ENCODE results near the gene EEIG2.

Gene EEIG2

DNA sequence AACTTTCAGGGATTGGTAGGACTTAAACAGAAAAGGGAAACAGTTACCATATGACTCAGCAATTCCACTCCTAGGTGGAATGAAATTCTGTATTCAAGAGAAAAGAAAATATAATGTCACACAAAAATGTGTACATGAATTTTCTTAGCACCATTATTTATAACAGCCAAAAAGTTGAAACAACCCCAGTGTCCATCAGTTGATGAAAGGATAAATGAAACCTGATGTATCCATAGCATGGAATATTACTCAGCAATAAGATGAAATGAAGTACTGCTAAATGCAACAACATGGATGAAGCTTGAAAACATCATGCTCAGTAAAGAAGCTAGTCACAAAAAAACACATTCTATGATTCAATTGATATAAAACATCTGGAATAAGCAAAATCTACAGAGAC is 15.5 kb downstream of the EEIG2 start:
- DNase-seq (ENCODE audit: low read depth in 2 of 3, low spot score in 2 of 3): no peak

DNA sequence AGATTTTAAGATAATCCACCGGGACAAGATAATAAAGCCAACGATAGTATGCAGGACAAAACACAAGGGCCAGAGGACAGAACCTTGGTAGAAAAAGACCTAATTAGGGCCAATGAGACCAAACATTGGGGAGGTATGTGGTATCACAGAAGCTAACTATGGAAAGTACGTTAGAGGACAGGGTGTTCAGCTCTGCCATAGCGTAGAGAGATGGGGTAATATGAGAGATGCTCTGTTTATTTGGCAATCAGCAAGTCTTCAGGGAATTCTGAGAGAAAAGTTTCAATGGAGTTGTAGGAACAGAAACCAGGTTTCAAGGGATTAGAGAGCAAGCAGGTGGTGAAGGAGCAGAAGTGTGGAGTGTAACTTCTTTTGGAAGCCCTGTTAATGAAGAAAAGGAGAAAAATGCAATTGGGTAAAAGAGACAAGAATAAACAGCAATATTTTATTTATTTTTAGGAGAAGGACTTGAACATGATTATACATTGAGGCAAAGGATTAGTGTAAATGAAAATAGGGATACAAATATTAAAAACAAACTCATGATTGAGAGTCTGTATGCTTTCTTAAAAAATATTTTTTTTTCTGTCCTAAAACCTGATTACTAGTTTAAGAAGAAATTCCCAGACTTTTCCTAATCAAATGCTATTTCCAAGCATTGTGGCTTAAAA is 24.0 kb downstream of the EEIG2 start:
- DNase-seq (ENCODE audit: low read depth in 2 of 3, low spot score in 2 of 3): no peak

DNA sequence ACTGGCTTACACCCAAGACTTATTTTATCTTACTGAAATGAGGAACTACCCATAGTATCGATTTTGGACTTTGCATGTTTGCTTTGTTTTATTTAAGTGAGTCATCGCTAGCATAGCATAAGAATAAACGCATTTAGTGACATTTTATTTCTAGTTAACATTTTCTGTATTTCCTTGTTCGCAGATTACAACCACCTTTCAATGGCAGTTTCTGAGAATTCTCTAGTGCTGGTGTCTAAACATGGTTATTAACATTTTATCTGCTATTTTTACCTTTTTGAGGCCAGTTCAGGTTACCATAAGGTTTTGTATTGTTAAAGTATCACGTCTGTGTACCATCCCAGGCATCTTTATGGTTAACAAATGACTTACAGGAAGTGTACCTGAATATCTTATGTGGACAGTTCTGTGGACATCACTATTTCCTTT is 24.5 kb downstream of the EEIG2 start:
- no peak for DNase-seq (ENCODE audit: low read depth in 2 of 3, low spot score in 2 of 3)

DNA sequence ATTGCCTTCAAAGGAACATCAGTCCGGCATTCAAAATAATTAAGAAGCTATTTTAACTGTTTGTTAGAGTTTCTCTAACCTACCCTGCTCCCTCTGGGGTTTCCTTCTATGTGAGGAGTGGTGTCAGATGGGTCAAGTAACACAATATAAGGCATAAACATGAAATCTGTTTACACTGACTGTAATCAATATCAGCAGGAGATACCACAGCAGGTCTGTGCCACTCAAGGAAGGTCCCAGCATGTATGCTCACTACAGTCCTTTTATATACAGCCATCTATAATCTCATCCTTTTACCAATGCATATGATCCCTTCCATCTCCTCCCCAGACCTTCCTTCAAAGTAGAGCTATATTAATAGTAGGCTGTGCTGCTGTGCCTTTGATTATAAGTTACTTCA is 25.4 kb downstream of the EEIG2 start:
- DNase-seq (ENCODE audit: low read depth in 2 of 3, low spot score in 2 of 3): no peak

DNA sequence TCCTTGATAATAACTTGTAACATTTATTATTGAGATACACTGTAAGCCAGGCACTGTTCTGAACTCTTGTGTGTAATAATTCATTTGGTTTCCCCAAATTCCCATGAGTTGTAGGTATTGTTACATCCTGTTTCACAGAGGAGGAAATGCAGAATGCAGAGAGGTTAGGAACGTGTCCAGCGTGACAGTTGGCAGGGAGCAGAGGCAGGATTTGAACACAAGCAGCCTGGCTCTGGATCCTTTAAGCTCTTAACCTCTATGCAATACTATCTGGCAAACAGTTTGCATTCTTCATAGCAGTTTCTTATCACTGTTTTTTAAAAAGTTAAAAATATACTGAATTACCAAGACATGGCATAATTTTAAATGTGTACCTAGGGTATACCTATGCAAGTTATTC is 30.5 kb downstream of the EEIG2 start:
- DNase-seq (ENCODE audit: low read depth in 2 of 3, low spot score in 2 of 3): no peak

DNA sequence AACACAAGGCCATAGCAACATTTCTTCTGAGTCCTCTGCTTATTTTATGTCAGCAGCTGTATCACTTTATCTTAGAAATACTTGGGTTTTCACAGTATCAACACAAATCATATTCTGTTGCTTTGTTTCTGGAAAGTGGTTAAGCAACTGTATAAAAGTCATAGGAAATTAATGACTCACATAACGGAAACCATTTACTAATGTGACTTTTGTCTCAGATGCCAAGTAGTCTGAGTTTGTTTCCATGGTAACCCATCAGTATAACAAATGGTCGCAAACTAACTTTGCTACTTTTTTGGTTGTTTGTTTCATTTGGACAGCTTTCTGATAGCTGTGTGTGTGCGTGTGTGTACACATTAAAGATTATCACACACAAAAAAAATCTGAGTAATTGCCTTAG is 31.1 kb downstream of the EEIG2 start:
- no peak for DNase-seq (ENCODE audit: low read depth in 2 of 3, low spot score in 2 of 3)

DNA sequence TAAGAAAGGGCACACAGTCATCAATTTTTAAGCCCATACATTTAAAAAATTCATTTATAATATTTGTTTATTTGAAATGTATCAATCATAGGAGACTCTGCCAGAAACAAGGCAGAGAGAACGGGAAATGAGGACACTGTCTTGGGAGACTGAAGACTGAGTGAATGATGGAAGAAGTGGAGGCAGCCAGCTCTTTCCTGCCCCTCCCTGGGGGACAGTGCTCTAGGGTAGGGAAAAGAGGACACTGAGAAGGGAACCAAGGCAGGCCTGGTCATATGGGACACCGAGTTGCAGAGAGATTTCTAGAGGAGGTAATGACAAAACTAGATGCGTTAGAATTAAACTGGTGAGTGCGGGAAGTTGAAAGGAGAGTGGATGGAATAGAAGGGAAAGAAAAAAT is 31.6 kb downstream of the EEIG2 start:
- no peak for DNase-seq (ENCODE audit: low read depth in 2 of 3, low spot score in 2 of 3)

DNA sequence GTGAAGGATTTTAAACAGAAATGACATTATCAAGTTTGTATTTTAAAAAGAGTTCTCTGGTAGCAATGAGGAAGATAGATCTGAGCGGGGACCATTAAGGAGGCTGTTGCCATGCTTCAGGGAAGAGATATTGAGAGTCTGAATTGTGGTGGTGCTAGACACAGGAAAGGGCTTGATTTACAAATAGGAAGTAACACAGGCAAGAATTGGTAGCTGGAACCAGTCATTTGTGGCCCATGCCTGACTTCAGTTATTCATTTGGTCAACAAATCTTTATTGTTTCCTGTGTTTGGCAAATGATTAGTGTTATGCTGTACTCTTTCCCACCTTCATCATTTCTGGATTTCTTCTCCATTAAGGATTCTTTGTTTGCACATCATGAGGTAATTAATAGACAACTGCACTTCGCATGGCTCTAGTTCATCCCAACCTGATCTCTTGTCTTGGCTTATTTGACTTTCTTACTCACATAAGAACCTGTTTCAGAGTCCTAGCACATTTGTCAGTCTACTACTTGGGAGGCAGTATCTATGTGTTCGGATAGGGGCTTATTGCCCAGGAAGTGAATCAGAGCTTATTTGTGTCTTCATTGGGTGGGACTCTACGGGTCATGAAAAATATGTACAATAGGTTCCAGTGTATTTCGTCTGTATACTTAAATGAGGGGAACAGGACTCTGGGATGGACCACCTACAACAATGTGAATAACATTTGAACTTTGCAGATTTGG is 32.3 kb downstream of the EEIG2 start:
- DNase-seq (ENCODE audit: low read depth in 2 of 3, low spot score in 2 of 3): no peak

DNA sequence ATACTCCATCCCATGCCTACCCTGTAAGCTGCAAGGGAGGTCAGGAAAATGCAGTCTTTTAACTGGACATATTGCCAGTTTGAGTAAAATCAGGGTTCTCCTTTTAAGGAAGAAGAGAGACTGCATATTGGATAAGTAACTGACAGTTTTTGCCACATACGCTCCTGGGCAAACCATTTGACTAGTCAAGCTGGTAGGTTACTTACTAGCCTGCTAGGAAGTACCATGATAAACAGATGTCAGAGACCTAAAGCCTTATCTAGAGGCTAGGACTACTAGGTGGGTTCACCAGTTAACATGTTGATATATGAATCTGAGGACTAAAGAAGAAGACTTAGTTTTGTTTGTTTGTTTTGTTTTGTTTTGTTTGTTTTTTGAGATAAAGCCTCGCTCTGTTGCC is 33.5 kb downstream of the EEIG2 start:
- no peak for DNase-seq (ENCODE audit: low read depth in 2 of 3, low spot score in 2 of 3)

DNA sequence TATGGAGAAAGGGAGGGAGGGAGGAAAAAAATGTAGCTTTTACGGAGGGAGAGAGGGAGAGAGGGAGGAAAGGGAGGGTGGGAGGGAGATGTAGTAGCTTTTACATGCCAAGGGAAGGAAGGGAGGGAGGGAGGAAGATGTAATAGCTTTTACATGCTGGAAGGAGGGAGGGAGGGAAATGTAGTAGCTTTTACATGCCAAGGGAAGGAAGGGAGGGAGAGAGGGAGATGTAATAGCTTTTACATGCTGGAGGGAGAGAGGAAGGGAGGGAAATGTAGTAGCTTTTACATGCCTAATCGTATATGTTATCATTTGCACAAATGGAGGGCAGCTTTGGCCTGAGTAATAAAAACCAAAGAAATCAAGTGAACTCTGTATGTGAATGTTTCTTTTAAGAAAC is 35.6 kb downstream of the EEIG2 start:
- no peak for DNase-seq (ENCODE audit: low read depth in 2 of 3, low spot score in 2 of 3)

DNA sequence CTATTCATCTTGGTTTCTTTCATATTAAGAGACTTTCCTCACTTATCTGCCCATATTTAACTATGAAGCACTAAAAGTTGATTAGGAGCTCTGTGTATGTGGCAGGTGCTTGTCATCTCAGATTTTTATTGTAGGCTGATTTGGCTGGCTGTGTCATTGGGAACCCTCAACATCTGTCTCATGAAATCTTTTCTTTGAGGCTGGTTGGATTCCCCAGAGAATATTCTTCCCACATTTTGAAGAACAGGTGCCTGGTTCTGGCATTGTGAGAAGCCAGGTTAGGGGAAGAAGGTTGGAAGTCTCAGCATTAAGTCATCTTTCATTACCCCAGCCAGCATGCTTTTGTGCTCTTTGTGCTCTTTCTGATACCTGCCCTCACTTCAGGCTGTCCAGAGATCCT is 37.1 kb downstream of the EEIG2 start:
- DNase-seq (ENCODE audit: low read depth in 2 of 3, low spot score in 2 of 3): no peak

DNA sequence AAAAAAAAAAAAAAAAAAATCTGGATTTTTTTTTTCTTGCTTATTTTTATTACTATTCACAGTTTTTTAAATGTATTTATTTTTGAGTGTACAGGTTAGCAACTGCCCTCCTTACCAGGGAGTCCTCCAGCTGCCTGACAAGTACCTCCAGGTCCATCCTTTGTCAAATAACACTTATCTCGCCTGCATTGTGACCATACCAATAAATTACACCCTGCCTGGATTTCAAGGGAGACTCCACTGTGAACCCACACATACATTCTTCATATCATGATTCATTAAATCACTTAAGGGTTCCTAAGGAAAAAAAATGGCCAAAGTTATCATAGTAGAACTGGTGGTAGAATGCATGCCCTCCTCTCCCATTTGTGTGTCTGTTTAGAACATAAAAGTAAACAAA is 38.4 kb downstream of the EEIG2 start:
- DNase-seq (ENCODE audit: low read depth in 2 of 3, low spot score in 2 of 3): no peak

DNA sequence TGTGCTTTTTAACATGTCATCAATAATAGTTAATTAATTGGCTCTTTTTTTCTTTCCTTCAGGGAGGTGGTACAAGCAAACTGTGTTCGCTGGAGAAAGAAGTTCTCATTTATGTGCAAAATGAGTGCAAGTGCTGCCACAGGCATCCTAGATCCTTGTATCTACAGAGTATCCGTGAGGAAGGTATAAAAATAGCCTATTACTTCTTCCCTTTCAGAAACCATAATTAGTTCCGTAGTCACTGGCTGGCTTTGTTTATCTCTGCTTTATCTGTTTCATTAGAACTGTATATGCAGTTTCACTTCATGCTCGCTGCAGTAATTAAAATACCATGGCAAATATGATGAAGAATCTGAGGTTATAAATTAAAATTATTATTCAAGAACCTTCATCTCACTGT is 40.6 kb downstream of the EEIG2 start:
- DNase-seq (ENCODE audit: low read depth in 2 of 3, low spot score in 2 of 3): no peak

DNA sequence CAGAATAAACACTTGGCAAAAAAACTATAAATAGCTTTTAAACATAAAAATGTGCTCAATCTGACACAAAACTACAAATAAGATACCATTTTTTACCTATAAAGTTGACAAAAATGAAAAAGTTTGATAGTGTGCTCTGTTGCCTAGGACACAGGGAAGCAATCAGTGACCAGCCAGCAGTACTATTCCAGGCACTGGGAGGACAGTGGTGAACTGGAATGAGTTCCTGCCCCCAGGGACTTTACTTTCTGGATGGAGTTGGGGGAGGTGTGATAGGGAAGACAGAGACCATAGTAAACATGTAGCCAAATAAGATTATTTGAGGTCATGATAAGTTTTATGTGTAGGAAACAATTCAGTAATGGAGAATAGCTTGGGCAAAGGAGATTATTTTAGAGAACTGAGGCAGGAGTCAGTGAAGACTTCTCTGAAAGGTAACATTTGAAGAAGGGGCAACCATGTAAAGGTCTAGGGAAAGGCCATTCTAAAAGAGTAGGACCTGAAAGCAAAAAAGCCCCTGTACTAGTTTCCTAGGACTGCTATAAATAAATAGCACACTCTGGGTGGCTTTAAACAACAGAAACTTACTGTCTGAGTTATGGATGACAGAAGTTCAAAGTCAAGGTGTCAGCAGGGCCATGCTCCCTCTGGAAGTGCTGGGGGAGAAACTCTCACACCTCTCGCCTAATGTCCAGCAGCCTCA is 42.0 kb downstream of the EEIG2 start:
- DNase-seq (ENCODE audit: low read depth in 2 of 3, low spot score in 2 of 3): no peak

DNA sequence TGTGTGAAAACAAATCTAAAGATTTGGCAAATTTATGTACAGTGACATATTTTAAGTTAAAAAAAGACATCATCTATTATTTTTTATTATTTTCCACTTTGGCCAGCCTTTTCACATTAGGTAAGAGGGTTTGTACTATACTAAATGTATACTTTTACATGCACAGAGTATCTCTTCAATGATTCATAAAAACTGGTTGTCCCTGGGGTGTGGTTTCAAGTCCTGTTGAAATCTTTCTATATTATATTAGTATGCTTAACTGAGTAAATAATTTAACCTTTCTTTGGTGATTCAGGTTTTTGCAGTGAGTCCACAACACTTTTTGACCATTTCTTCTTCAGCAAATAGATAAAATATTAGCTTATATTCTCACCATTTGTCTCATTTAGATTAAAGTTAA is 45.7 kb downstream of the EEIG2 start:
- no peak for DNase-seq (ENCODE audit: low read depth in 2 of 3, low spot score in 2 of 3)

DNA sequence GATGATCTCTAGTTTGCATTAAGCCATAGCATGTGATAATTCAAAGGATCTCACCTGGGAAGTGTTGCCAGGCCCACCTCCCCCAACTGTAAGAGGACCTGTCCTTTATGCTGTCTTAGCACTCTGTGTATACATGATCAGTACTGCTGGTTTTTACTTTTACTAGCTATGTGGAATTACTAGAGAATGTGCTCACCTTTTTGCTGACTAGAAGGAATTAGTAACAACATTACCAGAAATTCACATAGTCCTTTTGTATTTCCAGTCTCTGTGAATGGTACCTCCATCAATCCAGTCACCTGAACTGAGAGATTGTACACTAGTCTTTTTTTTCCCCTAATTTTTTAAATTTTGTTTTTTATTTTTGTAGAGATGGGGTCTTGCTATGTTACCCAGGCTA is 46.6 kb downstream of the EEIG2 start:
- DNase-seq (ENCODE audit: low read depth in 2 of 3, low spot score in 2 of 3): no peak

DNA sequence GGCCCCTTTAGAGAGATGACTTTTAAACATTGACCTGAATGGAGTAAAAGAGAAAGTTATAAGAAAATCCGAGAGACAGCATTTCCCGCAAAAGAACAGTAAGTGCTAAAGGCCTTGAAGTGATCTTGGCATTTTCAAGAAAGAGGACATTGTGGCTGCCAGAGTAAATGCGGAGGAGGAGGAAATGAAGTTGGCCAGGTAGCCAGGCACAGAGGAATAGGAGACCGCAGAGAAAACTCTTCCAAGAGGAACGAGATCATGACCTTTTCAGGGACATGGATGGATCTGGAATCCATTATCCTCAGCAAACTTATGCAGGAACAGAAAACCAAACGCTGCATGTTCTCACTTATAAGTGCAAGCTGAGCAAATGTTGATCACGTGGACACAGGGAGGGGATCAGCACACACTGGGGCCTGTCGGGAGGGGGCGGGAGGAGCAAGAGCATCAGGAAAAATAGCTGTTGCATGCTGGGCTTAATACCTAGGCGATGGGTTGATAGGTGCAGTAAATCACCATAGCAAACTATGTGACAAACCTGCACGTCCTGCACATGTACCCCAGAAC is 49.7 kb downstream of the EEIG2 start:
- no peak for DNase-seq (ENCODE audit: low read depth in 2 of 3, low spot score in 2 of 3)
